Fibroblast of peridontal ligament (primary cell): Measurements from ENCODE around the gene SLC6A20.
"Not testable (repeated sequence)": the region's sequence is repeated elsewhere in the genome, so short reads cannot be mapped to it uniquely, and the experiment has no call there.

ENCODE experiments used
- DNase-seq: peaks from one replicate; pipeline ENCODE4 v3.0.0-alpha.2; 2010; ENCODE audit errors: extremely low read depth

SLC6A20 gene

GRCh38 chr3:45760878-45761711 lies 35.2 kb downstream of the SLC6A20 start:
- DNase-seq, result peak; percentile 68

GRCh38 chr3:45759851-45760250 lies 36.5 kb downstream of the SLC6A20 start:
- no peak for DNase-seq

GRCh38 chr3:45758871-45759270 lies 37.5 kb downstream of the SLC6A20 start:
- no peak for DNase-seq

GRCh38 chr3:45757141-45757540 lies 39.2 kb downstream of the SLC6A20 start:
- DNase-seq, result not testable (repeated sequence)

- DNase-seq, result no peak
Measured at GRCh38 chr3:45756055-45756454, 40.3 kb downstream of the SLC6A20 start.

- DNase-seq, result no peak
Measured at GRCh38 chr3:45754461-45754860, 41.9 kb downstream of the SLC6A20 start.

GRCh38 chr3:45753095-45753494 lies 43.2 kb downstream of the SLC6A20 start:
- no peak for DNase-seq

GRCh38 chr3:45751537-45752242 lies 44.6 kb downstream of the SLC6A20 start:
- DNase-seq, result peak; percentile 4

GRCh38 chr3:45749880-45750279 lies 46.5 kb downstream of the SLC6A20 start:
- DNase-seq, result no peak

- not testable (repeated sequence) for DNase-seq
Measured at GRCh38 chr3:45749036-45749600, 47.2 kb downstream of the SLC6A20 start.

GRCh38 chr3:45748068-45748467 lies 48.3 kb downstream of the SLC6A20 start:
- peak; percentile 31 for DNase-seq

- DNase-seq, result no peak
Measured at GRCh38 chr3:45746777-45747622, 49.3 kb downstream of the SLC6A20 start.

GRCh38 chr3:45746165-45746776 lies 50.1 kb downstream of the SLC6A20 start:
- no peak for DNase-seq

GRCh38 chr3:45742461-45743089 lies 53.8 kb downstream of the SLC6A20 start:
- DNase-seq, result no peak

- DNase-seq, result peak; percentile 5
Measured at GRCh38 chr3:45741742-45742460, 54.4 kb downstream of the SLC6A20 start.

- no peak for DNase-seq
Measured at GRCh38 chr3:45741247-45741646, 55.1 kb downstream of the SLC6A20 start.

- DNase-seq, result no peak
Measured at GRCh38 chr3:45739991-45740390, 56.3 kb downstream of the SLC6A20 start.

- no peak for DNase-seq
Measured at GRCh38 chr3:45737234-45737633, 59.1 kb downstream of the SLC6A20 start.

- DNase-seq, result no peak
Measured at GRCh38 chr3:45736707-45737106, 59.6 kb downstream of the SLC6A20 start.
